Mesothelial cell of epicardium (in vitro differentiated cells): ENCODE measurements around the gene MYCBP2. TPM values are rescaled to one million over a fixed set of nuclear protein-coding genes. Genes with fewer than 3 reads are reported as not detected.
A peak's percentile ranks its signal among the peaks of the same experiment; 100 is the strongest.

ENCODE experiments used
- DNase-seq, 2 experiments: peaks; one replicate each; pipeline ENCODE4 v3.0.0; 2021; ENCODE audit warnings: low spot score in 2 of 2; ENCODE audit not compliant: unreplicated experiment in 2 of 2
- H3K27ac Mint-ChIP-seq: 2 replicates; pipeline ENCODE4 v1.8.0; 2021; ENCODE audit warnings: mixed read lengths
- H3K27me3 Mint-ChIP-seq: 2 replicates; pipeline ENCODE4 v1.8.0; 2021; ENCODE audit warnings: low read depth, mixed read lengths
- H3K36me3 Mint-ChIP-seq: 2 replicates; pipeline ENCODE4 v1.8.0; 2021; ENCODE audit warnings: mixed read lengths
- H3K4me1 Mint-ChIP-seq: 2 replicates; pipeline ENCODE4 v1.8.0; 2021; ENCODE audit warnings: mixed read lengths
- H3K4me3 Mint-ChIP-seq: 2 replicates; pipeline ENCODE4 v1.8.0; 2021; ENCODE audit warnings: mild to moderate bottlenecking, moderate library complexity, mixed read lengths
- H3K9me3 Mint-ChIP-seq: 2 replicates; pipeline ENCODE4 v1.8.0; 2021; ENCODE audit warnings: mixed read lengths
- CTCF ChIP-seq: fragments of 200-600 bp; sonication (generic); IDR thresholded peaks from one replicate; pipeline ENCODE4 v1.5.0; 2021; ENCODE audit warnings: antibody characterized with exemption; ENCODE audit not compliant: unreplicated experiment
- total RNA-seq: library from RNA; stranded (reverse); gene quantifications from 3 replicates; pipeline ENCODE4 v1.2.1, GENCODE V29; 2021

Gene MYCBP2
- total RNA-seq, 1 donor from 2014 or later, result 72.3 TPM

GRCh38 chr13:77150651-77151050 lies 176.2 kb downstream of the MYCBP2 start:
- no peak overlapping the region for H3K4me3 Mint-ChIP-seq
- H3K4me1 Mint-ChIP-seq, result no peaks in the 10 kb centered on the region
- no peaks in the 10 kb centered on the region for H3K9me3 Mint-ChIP-seq
- H3K36me3 Mint-ChIP-seq, result peaks cover 21% of the 10 kb centered on the region
- H3K27ac Mint-ChIP-seq, result no peak overlapping the region
- no peaks in the 10 kb centered on the region for H3K27me3 Mint-ChIP-seq
- DNase-seq, result no peak
- no peak for TF ChIP-seq CTCF

GRCh38 chr13:77143431-77143830 lies 183.5 kb downstream of the MYCBP2 start:
- Mint-ChIP-seq H3K27ac (no peak overlapping the region), H3K27me3 (no peaks in the 10 kb centered on the region), H3K36me3 (peaks cover 25% of the 10 kb centered on the region), H3K4me1 (peaks cover 8% of the 10 kb centered on the region), H3K9me3 (no peaks in the 10 kb centered on the region), H3K4me3 (no peak overlapping the region)
- no peak for TF ChIP-seq CTCF
- no peak for DNase-seq

GRCh38 chr13:77139306-77139705 lies 187.6 kb downstream of the MYCBP2 start:
- no peak for DNase-seq
- Mint-ChIP-seq H3K36me3 (peaks cover 38% of the 10 kb centered on the region), H3K27me3 (no peaks in the 10 kb centered on the region), H3K4me3 (no peak overlapping the region), H3K27ac (no peak overlapping the region), H3K4me1 (peaks cover 17% of the 10 kb centered on the region), H3K9me3 (no peaks in the 10 kb centered on the region)
- TF ChIP-seq CTCF, result no peak

GRCh38 chr13:77138813-77139212 lies 188.1 kb downstream of the MYCBP2 start:
- H3K9me3 Mint-ChIP-seq, result no peaks in the 10 kb centered on the region
- H3K27me3 Mint-ChIP-seq, result no peaks in the 10 kb centered on the region
- TF ChIP-seq CTCF, result no peak
- no peak overlapping the region for H3K4me3 Mint-ChIP-seq
- no peak for DNase-seq
- H3K36me3 Mint-ChIP-seq, result peaks cover 37% of the 10 kb centered on the region
- peaks cover 17% of the 10 kb centered on the region for H3K4me1 Mint-ChIP-seq
- H3K27ac Mint-ChIP-seq, result peak overlapping the region; percentile 58

GRCh38 chr13:77136902-77137420 lies 189.9 kb downstream of the MYCBP2 start:
- TF ChIP-seq CTCF, result no peak
- H3K27ac Mint-ChIP-seq, result peak overlapping the region; percentile 15
- peaks cover 17% of the 10 kb centered on the region for H3K4me1 Mint-ChIP-seq
- no peaks in the 10 kb centered on the region for H3K27me3 Mint-ChIP-seq
- no peak for DNase-seq
- H3K9me3 Mint-ChIP-seq, result no peaks in the 10 kb centered on the region
- peaks cover 36% of the 10 kb centered on the region for H3K36me3 Mint-ChIP-seq
- no peak overlapping the region for H3K4me3 Mint-ChIP-seq

GRCh38 chr13:77124423-77124822 lies 202.5 kb downstream of the MYCBP2 start:
- Mint-ChIP-seq H3K4me1 (no peaks in the 10 kb centered on the region), H3K4me3 (no peak overlapping the region), H3K27ac (no peak overlapping the region), H3K9me3 (peaks cover 3% of the 10 kb centered on the region), H3K36me3 (peaks cover 12% of the 10 kb centered on the region), H3K27me3 (no peaks in the 10 kb centered on the region)
- no peak for TF ChIP-seq CTCF
- DNase-seq, result no peak
